GM21717 (cell line): ENCODE measurements around the gene NRCAM.

ENCODE experiments used
- ATAC-seq: cut with Tn5 transposase; IDR thresholded peaks from one replicate; pipeline ENCODE4 v1.9.1; 2021; ENCODE audit warnings: mild to moderate bottlenecking, moderate library complexity; ENCODE audit not compliant: unreplicated experiment

NRCAM gene

DNA sequence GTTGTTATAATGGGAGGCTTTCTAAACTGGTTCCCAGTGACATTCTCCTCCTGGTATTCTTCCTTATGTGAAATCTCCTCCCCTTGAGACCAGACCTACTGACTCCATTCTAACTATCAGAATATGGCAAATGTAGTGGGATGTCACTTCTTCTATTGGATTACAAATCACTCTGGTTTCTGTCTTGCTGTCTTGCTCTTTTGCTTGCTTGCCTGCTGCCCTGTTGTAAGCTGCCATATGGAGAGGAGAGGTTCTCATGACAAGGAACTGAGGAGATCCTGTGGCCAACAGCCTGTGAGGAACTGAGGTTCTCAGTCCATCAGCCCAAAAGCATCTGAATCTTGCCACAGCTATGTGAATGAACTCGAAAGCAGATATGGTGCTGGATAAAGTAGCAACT lies 4.7 kb upstream of the NRCAM start:
- ATAC-seq = no peak

DNA sequence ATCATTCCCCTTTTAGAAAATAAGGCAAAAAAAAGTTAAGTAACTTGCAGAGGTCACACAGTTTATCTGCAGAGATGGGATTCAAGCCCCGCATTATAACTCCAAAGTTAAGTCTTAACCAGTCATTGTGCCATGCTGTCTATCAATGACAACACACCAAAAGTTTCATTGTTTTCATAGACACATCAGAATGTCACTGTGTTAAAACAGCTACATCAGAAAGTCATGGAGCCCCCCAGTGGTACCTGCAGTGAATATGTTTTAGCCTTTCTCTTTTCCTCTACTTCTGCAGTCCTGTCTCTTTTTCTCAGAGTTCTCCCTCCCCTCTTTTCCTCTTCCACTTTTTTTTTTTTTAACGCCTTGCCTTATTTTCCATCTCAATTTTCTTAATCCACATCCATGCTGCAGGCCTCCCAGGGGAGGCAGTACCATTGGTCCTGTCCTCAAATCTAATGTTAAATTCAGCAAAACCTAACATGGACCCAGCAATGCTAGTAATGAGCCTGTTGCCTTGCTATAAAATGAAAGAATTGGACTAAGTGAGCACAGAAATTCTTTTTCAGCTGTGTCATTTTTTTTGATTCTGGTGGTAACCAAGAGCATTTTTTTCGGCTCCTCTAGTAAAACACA lies 3.8 kb upstream of the NRCAM start:
- ATAC-seq = peak; percentile 38

DNA sequence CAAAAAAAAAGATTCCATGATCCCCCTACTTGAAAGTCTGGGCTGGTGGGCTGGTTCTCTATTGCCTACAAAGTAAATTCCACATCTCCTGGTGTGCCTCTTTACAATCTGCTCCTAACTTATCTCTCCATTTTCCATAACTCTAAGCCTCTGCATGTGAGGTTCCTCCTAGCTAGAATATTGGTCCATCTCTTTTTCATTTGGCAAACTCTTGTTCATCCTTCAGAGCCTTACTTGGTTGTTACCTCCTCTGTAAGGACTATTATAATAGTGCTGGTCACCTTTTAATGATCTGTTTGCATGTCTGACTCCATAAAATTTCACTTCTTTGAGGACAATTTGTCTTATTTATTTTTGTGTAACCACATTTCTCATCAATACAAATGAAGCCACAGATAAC lies 1.6 kb upstream of the NRCAM start:
- ATAC-seq = no peak

DNA sequence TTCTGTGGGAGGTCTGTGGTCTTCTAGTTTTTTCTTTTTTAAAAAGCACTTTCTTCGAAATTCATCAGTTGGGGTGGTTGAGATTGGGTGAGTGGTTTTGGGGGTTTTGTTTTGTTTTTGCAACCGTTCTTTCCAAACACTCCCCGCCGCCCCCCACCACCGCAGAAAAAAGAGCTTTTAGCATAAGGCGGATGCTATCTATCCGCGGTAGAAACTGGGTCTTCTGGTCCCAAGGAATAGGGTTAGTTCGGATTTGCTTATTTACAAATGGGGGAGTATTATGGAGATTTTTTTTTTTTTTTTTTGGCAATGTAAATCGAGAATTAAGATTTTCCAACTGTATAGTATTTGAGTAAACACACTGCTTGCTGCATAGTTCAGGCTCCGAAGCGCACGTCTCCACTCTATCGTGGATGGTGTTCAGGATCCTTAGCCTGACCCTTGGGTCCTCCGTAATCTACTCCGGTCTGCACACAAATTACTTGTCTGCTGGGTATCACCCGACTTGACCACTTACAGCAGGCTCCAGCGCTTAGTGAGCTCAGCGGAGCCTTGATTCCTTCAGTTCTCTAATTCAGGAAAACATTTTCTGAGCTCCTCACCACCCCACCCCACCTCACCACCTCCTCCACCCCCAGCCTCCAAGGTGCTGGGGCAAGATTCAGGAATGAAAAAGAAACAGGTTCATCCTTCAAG lies 757 bp upstream of the NRCAM start:
- ATAC-seq = no peak

DNA sequence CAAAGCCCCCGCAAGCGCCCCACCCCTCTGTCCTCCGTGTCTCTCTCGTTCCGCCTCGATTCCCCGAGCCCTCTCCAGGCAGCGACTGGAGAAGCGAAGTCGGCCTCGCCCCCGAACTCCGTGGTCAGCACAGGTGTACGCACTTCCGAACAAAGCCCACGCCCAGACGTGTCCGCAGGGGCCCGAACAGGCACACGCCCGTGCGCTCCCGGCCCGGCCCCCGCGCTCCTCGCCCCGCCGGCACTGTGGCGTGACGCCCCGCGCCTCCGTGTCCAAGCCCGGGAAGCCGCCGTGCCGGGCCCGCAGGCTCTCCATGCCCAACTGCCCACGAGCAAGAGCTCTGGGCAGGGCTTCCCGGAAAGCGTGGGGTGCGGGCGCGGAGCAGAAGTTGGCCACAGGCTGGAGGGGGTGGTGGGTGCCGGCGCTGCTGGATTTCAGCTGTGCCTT lies 662 bp downstream of the NRCAM start:
- no peak for ATAC-seq

DNA sequence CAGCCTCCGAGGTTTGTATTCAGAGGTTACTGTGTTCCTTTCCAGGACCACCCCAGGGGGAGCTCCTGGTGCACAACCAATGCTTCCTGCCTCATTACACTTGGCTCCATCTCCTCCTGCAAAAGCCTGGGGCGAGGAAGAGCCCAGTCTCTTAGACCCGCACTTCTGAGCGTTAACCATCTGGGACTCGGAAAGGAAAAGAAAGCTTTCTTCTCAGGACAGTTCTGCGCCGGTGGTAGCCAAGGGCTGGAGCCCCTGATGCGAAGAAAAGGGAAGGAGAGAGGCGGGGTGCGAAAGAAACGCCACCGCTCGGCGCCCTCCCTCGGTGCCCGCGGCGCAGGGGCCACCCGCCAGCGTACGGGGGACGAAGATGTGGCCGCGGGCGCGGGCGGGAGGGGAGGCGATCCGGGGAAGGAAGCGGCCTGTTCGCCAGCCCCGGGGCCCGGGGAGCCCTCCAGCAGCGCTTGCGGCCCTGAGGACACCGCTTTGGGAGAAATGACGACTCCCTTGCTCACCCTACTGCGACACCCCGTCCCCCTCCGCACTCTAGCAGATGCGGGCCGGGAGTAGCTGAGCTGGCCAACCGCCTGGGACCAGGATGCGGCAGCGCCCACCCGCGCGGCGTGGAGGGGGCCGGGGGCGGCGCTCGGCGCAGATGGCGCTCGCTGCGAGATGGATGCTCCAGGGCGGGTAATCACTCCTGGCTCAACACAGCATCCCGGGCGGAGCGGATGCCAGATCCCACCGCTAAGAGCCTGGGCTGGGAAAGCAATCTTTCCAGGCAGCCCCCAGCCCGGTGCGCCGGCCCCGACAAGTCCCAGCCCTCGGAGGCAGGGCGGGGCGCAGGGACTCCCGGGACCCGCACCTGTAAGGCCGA lies 1.3 kb downstream of the NRCAM start:
- ATAC-seq = no peak

DNA sequence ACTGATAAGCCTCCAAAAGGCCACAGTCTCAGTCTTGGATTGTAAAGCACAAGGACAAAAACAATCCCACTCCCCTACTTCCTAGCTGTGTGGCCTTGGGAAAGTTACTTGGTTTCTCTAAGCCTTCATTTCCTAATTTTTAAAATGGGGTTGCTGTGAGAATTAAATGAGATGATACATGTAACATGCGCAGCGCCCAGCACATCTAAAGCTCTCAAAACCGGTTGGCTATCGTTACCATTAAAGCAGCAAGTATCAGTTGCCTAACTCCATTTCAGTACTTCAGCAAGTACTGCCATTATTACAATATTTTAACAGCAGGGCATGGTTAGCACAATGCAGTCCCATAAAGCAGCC lies 1.9 kb downstream of the NRCAM start:
- no peak for ATAC-seq

DNA sequence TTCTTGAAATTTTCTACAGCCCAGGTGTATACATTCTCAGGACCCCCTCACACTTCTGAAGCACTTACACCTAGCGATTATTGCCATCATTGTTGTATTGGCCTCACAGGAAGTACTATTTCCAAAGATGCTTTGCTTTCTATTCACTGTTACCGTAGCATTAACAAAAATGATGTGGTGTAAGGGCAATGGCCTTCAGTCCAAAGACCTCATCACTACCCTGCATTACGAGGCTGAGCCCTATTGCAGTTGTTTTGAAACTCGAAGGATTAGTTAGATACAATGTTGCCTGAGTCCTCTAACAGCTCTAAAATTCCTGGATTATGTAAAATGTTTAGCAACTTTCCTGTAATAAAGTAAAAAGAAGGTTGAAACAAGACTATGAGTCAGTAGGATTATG lies 2.9 kb downstream of the NRCAM start:
- ATAC-seq = no peak

DNA sequence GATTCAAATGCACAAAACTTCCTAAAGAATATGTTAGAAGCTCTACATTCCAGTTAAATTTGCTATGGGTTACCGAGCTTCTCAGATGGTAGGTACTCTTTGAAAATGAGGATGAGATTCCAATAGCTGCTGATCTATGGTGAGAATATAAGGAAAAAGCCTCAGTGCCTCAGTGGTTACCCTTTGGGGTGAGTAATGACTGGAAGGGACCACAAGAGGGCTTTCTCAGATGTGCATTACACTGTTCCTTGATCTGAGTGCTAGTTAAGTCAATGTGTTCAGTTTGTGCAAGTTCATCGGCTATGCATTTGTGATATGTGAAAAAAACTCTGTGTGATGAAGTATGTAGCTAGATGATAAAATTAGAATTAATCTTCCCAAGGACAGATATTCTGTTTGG lies 3.5 kb downstream of the NRCAM start:
- peak; percentile 43 for ATAC-seq

DNA sequence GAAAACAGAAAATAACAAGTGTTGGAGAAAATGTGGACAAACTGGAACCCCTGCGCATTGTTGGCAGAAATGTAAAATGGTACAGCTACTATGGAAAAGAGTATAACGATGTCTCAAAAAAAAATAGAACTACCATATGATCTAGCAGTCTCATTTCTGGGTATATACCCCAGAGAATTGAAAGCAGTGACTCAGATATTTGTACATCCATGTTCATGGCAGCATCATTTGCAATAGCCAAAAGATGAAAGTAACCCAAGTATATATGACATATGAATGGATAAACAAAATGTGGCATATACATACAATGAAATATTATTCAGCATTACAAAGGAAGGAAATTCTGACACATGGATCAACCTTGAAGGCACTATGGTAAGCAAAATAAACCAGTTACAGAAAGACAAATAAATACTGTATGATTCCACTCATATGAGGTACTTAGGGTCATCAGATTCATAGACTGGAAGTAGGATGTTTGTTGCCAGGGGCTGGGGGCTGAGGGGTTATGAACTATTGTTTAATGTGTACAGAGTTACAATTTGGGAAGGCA lies 4.9 kb downstream of the NRCAM start:
- ATAC-seq = no peak

DNA sequence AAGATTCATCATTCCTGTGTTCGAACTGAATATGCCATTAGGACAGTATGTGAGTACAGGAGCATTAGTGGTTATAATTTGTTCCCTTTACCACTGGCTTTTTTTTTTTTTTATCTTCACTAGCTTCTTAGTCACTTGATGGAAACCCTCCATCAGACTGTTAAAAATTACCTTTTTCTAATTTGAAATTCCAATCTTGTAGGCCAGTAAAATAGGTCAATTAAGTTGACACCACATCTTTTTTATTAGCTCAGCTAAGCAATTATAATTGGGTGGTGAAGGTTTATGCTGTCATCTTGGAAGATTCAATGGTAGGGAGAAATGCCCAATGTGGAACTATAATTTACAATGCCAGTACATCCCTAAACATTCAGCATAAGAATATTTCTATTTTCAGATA lies 6.1 kb downstream of the NRCAM start:
- ATAC-seq = no peak

DNA sequence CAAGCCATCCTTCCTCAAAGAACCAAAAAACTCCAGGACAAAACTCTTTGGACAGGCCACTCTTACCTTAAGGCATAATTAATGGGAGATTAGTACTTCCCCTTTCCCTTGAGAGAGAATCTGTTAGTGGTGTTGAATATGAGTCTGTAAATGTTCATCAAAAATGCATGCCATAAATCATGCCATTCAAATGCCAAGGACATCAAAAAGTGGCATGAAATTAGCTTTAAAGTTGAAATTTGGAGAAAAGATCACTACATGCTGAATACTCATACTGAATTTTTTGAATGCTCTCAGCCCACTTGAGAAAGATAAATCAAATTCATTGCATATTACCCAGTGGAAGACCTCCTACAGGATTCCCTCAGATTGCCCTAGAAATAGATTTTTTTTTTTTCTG lies 6.7 kb downstream of the NRCAM start:
- no peak for ATAC-seq

DNA sequence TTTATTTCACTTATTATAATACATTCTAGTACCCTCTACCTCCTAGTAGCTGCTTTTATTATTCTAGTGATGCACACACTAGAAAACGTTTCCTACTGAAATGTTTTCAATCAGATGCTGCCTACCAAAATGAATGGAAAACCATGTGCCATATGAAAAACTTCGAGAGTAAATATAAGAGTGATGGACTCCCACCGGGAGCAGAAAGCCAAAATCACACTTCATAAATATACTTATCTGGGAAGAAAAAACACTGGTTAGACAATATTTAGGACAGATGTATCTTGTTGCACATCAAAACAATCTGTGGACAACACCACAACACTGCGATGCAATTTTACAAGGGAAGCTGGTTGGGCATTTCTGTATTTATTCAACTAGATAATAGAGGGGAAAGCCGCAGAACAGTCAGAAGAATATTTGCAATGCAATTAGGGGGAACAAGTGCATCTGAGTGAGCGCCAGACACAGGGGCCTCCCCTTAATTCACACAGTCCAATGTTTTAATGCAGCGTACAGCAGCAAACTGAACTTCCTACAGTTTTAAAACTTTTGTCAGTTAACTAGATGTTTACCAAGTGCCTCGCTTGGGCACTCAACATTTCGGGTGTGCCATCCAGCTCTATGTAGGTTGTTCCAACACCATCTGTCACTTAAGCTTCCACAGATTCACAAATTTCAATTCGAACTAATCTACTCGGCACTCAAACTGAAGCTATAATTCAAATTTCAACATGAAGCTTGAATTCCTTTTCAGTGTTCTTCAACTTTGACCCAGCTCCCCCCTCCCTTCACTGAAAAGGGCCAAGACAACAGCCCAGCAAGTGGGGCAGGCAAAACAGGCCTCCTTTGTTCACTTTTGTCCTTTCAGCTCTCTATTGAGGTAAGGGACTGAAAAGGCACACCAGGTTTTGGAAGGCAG lies 7.4 kb downstream of the NRCAM start:
- no peak for ATAC-seq

DNA sequence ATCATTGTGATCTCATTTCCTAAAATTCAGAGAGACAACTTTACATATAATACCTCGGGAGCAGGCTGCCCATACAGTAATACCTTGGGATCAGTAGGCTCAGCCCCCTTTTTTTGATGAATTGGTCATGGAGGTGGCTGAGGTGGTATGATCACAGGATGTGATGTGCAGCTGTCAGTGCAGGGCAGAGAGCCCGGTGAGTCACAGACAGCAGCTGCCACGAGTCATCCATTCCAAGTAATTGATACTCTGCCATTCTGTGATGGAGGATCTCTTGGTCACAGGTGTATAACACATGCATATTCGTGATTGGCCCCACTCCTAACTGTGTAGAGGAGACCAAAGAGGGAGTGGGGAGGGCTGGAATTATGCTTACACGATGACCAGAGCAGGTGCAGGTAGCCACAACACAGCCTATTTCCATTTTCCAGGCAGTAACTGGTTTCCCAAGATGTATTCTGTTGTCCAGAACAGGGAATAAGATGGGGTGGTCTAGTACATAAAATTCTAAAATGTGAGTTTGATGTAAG lies 14.1 kb downstream of the NRCAM start:
- no peak for ATAC-seq

DNA sequence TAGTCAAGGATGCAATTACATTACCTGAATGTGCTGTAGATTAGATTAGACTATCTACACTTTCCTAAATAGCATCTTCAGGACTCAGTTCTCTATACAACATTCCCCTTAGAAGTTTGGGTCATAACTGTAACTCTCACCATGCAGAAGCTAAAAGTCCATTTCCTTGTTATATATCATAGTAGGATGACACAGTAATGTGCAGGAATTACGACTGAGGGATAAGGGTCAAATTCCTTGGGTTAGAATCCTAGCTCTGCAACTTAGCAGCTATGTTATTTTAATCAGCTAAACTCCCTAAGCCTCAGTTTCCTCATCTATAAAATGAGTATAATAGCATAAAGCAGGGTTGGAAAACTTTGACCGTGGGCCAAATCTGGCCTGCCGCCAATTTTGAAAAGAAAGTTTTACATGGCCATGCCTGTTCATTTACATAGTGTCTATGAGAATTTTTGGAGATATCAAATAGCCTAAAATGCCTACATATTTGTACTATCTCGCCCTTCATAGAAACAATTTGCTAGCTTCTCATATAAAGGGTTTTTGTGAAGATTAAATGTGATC lies 14.8 kb downstream of the NRCAM start:
- no peak for ATAC-seq

DNA sequence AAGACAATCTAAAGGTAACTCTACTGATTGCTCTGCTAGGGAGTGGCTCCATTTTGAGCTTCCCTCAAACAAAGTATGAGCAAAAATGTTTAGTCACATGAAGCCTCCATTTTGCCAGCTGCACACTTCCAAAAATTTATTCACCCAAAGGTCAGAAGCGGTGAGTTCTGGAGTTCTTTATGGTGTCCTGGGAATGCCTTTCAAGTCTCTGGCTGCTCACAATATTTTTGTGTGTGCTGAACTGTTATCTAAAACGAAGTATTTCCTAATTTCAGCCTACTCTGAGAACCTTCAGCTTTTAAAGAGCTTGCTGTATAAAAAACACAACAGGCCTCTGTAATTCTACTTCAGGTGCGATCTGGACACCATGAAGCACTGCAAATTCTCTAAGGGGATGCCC lies 15.6 kb downstream of the NRCAM start:
- no peak for ATAC-seq

DNA sequence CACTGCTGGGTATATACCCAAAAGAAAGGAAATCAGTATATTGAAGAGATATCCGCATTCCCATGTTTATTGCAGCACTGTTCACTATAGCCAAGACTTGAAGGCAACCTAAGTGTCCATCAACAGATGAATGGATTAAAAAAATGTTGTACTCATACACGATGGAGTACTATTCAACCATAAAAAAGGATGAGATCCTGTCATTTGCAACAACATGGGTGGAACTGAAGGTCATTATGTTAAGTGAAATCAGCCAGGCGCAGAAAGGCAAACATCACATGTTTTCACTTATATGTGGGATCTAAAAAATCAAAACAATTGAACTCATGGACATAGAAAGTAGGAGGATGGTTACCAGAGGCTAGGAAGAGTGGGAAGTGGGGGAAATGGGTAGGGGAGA lies 19.3 kb downstream of the NRCAM start:
- no peak for ATAC-seq

DNA sequence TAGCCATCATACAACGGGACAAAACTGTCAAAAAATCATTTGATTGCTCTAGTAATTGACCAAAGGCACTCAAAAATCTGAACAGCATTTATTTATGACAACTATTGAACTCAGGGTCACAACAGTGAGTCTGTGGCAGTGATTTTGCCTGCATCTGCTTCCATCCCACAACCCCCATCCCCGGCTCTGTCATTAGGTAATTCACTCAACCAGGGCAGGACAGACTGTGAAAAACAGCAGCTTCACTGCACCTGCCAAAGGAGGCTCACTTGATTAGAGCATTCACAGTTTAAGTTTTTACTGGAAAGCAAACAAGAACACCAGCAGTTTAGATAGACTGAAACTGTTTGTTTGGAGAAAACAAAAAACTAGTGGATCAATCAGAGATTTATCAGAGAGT lies 22.2 kb downstream of the NRCAM start:
- no peak for ATAC-seq

DNA sequence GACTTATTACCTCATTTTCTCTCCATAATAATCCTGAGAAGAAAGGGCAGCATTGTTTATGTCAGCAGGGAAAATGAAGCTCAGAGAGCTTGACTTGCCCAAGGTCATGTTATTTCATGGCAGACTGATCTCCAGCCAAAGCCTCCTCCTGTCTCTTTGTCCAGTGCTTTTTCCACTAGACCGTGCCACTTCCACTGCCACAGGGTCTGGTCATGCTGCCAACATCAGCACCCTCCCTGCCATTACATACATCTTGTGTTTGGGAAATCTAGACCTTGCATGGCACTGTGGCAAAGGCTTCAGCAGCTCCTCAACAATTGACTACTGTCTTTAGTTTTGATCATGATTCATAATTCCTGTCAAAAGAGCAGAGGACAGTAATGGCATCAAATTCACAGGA lies 25.1 kb downstream of the NRCAM start:
- no peak for ATAC-seq

DNA sequence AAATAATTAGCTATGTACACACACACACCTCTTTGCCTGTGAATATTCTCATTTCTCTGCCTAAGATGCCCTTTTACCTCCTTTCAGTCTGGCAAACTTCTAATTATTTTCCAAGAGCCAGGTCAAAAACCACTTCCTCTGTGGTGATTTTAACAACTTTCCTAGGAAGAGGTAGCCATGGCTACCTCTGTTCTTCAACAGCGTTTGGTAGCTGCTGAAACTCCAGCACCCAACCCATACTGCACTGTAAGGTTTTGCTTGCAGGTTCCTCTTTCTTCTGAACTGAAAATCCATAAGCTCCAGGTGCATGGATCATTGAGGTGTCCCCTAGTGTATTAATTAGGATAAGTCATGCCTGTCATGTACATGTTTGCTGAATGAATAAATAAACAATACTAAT lies 25.6 kb downstream of the NRCAM start:
- no peak for ATAC-seq
